T1000 (cell line): ENCODE measurements around the gene CMIP.

Experiments
- DNase-seq: peaks from one replicate; lab custom pipeline; 2025; ENCODE audit warnings: mixed read lengths; lab: John Stamatoyannopoulos, UW

CMIP gene

DNA sequence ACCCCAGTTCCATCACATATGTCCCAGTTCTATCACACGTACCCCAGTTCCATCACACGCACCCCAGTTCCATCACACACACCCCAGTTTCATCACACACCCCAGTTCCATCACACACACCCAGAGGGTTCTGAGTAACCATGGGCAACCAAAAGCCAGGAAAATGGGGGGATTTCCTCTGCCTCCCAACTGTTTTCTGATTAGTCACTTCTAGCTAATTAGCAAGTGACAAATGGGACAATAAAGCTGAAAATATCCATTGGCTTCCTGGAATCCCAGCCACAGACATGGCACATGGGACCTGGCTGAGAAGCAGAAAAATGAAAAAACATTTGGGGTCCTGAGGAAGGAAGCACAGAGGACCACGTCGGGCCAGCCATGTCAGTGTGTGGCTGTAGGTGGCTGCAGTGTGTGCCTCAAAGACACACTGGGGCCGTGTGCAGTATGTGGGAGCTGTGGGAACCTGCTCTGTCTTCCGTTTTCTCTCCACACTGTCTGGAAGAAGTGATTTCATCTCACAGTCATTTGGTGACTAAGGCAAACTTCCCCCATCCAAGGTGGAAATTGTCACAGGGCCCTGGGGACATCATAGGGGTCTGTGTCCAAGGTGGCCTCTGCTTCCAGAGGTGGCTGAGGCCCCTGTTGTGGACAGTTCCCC is 106.7 kb downstream of the CMIP start:
- DNase-seq: no peak

DNA sequence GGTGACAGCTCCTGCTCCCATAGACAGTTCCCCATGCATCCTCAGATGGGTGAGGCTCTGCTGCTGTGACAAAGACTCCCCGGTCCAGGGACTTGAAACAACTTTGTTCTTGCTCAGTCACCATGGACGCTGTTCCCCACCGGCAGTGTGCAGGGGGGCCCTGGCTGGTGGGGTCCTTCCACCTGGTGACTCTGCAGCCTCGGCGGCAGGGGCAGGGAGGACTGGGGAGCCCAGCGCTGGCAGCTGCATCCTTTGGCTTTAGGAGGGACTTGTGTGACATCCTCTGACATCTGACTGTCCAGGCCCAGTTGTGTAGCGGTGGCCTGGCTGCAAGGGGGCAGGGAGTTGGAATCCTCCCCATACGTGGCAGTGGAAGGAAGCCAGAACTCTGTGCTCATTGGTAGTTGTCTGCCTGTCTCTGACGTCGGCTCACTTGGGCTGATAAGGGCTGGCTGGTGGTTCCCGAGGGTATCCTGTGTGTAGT is 107.3 kb downstream of the CMIP start:
- no peak for DNase-seq

DNA sequence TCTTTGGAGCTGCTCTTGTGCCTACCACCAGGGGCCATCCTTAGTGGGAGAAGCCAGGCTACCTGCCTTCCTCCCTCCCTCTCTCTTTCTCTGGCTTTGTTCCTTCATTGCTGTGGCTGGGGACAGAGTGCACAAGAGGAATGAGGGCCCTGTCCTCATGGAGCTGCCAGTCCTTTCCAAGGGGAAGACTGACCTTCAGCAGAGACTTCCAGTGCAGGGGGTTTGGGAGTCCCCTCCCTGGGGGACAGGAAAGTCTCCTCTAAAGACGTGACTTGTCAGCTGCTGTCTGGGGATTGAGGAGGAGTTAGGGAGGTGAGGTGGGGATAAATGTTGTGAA is 108.1 kb downstream of the CMIP start:
- DNase-seq: no peak

DNA sequence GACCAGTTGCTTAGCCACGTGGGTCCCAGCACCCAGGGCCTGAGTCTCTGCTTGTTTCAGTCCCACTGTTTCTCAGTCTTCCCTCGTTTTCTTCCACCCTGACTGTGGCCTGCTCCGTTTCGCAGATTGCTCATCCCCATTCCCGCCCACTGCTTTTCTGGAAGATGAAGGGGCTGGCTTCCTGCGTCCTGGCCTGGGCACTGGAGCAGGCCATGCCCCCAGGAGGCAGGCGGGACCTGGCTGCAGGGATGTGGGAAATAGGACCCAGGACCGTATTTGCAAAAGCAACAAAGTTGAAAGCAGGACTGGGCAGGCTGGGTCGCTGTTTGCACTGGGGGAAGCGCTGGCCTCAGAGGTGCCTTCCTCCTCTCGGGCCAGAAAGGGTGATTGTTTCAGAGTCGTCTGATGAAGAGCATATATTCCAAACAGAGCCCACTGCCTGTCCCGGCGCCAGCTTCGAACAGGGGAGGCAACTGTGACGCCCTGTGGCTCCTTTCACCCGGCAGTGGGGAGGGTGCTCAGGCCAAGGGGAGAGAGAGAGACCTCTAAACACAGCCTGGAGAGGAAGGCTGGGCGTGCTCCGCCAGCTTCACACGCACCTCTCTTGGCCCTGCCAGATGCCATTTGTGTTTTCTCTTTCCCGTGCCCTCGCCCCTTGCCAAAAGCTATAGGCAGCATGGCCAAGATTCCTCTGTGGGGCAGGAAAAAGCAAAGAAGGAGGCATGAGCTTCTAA is 108.6 kb downstream of the CMIP start:
- no peak for DNase-seq

DNA sequence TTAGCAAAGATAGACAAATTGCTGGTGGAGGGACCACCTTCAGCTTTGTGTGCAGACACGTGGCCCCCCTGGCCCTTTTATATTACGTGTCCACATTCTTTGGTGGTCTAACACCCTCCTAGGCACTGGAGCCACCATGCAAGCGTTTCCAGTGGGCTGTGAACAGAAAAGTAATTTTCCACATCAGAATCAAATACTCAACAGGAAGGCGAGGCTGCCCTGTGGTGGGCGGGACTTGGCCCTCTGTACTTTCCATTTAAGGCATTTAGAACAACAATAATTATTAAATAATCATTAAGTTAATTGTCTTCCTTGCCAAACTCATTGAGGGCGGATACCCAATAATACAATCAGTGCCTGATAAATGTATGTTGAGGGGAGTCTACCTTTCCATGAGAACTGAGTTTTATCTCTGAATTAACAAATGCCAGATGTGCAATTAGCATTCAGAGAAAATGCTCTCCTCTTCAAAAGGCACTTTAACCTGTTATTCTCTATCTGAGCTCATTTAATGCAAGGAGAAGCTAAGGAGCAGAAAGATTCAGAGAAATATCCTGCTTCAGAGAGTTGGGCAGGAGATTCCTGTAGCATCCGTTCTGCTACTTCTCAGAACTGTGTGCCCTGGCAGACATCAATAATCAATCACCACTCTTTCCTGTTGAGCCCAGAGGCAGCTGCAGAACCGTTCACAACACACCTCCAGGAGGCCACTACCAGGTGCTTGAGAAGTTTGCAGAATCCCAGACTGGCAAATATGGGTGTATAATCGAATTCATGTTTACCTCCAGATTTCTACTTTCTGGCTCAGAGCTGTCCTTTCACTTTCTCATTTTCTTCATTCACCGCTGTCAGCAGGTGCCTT is 109.4 kb downstream of the CMIP start:
- DNase-seq: no peak

DNA sequence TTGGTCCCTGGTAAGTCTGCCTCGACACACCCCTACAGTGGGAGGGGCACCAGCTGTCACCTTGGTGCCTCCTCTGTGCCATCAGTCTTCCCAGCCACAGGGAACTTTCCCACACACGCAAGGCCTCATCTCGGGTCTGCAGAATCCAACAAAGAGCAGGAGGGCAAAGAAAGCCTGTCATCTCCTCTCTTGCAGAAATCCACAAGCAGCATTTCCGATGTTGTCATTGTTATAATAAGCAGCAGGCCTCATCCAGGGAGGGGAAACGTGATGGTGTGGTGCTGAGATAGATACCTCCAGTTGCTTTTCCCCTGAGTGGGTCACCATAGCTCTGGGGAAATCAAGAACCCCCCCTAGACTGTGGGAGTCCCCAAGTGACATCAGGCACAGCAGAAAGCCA is 110.4 kb downstream of the CMIP start:
- no peak for DNase-seq

DNA sequence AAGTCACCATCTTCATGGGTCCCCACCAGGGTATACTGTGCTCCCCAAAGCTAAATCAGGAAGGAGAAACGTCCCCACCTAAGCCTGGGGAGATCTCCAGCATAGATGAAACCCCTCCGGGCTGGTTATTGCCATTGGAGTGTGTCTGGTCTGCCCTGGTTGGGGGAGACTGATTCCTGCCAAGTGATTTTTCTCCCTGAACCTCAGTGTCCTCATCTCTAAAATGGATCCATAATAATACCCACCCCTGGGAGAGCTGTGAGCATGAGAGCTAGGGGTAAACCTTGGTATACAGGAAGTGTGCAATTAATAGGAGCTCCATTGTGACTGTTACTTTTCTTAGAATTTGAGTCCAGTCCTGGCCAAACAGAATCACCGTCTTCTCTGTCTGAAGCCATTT is 111.1 kb downstream of the CMIP start:
- no peak for DNase-seq

DNA sequence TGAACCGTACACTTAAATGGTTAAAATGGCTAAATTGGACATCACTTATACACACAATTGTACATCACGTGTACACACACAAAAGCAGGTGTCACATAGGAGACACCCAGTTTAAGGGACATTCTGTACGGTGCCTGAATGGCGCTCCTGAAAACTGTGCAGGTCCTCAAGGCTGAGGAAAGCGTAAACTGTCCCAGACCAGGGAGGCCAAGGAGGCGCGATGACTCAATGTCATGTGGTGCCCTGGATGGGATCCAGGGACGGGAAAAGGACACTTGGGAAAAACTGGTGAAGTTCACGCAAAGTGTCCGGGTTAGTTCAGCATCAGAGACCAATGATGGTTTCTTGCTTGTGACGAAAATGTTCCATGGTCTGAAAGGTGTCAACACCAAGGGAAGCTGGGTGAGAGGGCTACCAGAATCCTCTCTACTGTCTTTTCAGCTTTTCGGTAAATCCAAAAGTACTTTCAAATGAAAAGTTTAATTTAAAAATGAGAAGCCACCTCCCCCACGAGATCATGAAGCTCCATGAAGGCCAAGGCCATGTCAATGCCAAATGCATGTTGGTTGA is 112.2 kb downstream of the CMIP start:
- DNase-seq: peak; percentile 7

DNA sequence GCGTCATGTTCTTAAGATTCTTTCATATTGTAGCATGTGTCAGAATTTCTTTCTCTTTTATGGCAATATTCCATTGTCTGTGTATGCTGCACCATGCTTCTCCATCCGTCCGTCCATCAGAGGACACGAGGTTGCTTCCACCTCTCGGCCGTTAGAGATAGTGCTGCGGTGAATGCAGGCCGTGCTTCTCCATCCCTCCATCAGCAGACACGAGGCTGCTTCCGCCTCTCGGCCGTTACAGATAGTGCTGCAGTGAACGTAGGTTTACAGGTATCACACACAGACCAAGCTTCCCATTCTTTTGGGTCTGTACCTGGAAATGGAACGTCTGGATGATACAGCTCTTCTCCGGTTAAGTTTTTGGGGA is 113.5 kb downstream of the CMIP start:
- no peak for DNase-seq

DNA sequence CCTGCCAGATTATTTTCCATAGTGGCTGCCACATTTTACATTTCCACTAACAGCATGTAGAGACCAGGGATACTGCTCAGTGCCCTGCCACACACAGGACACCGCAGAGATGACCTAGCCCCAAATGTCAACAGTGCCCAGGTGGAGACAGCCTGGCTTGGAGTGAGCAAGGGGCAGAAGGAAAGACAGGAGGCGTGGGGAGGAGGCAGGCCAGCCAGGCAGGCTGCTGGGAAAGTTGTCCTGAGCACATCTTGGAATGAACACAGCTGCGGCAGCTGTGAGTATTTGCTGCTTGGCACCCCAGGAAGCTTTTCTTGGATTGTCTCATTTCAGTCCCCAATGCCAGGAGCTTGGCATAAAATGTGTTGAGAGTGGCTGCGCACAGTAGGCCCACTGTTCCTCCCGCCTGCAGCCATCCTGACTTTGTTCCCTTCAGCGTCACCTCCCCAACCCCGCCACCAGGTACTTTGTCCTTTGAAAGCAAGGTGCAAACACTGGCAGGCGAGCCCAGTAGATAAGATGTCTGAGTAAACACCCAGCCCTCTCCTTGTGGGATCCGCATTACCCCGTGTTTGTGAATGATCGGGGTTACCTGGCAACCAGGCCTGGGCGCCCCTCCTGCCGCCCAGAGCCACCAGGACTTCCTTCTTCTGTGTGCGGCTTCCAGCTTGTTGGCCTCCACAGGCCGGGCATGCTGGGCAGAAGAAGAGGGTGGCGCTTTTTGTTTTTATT is 114.0 kb downstream of the CMIP start:
- no peak for DNase-seq

DNA sequence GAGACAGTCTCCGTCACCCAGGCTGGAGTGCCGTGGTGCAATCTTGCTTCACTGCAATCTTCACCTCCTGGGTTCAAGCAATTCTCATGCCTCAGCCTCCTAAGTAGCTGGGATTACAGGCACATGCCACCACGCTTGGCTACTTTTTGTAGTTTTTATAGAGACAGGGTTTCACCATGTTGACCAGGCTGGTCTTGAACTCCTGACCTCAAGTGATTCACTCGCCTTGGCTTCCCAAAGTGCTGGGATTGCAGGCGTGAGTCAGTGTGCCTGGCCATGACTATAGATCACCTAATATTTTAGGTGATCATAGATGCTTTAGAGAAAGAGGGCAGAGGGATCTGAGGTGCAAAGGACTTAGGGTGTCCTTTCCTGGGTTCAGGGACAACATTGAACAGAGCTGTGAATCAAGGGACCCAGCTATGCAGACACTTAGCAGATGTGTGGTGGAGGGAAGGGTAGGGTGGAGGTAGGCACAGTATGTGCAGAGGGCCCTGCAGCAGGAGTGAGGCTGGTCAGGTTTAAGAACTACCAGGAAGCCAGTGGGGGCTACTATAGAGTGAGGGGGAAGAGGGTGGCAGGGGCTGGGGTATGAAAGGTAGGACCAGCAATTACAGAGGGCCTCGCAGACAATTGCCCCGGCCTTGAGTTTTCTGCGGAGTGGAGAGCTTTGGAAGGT is 116.5 kb downstream of the CMIP start:
- DNase-seq: no peak

DNA sequence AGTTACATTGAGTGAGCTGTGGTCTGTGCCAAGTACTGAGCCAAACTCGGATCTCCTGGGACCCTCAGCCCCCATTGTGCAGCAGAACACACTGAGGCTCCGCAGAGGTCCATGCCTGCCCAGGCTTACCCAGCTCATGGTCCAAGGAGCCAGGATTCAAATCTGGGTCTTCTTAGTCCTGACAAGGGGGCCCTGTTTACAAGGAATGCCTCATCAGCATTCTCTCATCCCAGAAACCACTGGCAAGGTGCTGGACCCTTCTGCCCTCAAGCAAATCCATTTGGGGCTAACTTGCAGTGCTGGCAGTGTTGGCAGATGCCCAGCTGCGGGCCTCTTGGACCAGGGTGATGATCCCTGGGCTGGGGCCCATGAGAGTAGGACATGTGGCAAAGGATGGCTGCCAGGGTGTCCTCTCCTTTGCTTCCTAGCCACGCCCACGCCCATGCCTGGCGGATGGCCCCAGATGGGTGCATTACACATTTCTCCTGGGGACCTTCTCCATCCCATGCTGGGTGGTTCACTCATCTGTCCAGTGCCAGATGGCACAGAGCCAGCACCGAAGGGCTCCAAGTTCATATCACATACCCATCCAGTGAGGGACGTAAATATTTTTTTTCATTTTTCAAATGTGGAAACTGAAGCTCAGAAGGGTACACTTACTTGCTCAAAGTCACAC is 117.7 kb downstream of the CMIP start:
- no peak for DNase-seq

DNA sequence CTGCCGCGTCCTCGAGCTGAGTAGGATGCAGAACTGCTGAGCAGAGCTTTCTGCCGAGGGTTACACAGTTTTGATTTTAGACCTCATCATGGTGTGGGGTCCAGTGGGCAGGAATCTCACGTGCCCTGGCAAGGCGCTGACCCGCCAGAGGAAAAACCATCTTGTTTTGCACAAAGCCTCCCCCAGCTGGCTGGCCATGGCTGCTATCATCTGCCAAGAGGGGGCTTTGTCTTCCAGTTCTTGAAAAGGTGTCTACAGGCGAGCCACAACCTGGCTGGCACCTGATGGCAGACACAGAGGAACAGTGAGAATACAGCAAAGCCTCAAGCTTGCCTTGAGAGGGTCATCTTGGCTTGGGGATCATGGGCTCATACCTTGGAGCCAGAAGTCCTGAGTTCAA is 118.3 kb downstream of the CMIP start:
- no peak for DNase-seq

DNA sequence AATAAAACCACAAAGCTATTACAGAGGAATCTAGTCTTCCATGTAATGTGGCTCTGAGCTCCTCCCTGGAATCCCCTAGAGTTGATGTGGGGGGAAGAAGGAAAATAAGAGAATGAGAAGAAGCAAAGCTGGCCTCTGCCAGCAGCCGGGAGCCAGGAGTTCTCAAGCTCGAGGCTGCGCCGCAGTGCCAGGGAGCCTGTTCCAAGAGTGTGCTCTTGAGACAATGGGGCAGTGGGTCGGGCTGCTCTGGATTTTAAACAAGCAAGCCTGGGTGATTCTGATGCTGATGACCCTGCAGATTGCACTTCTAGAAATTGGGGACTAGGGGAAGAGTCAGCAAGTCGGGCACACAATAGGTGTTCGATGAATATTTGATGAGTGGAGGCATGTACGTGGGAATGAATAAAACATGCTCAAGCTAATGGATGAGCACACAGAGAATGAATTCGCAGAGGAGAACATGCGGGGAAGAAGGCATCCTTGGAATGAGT is 119.9 kb downstream of the CMIP start:
- no peak for DNase-seq

DNA sequence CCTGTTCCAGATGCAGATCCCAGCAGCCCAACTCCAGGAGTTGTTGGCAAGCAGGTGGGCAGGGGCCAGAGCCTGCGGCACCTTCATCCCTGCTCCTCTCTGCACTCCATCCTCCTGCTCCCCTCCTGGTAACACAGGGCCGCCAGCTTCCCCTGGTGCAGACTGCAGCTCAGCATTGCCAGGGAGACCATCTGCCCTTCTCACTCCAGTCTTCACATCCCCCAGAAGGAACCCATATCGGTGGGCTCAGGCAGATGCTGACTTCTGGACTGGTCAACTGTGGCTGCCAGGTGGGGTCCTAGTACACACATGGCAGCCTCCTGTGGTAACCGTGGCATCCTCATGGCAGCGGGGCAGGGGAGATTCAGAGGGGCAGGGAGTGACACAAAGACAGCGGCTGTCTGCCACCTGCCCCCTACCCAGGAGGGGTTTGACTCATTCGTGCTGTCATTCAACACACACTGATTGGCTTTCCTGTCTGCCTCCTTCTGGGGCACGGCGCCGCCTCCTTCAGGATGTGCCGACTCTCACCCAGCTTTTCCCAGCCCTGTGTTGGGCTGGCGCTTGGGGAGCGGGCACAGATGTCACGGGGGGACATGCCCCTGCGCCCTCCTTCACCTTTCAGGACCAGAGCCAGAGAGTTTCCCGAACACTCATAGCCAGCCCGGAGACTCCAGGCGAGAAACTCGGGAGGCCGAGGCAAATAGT is 120.9 kb downstream of the CMIP start:
- DNase-seq: no peak

DNA sequence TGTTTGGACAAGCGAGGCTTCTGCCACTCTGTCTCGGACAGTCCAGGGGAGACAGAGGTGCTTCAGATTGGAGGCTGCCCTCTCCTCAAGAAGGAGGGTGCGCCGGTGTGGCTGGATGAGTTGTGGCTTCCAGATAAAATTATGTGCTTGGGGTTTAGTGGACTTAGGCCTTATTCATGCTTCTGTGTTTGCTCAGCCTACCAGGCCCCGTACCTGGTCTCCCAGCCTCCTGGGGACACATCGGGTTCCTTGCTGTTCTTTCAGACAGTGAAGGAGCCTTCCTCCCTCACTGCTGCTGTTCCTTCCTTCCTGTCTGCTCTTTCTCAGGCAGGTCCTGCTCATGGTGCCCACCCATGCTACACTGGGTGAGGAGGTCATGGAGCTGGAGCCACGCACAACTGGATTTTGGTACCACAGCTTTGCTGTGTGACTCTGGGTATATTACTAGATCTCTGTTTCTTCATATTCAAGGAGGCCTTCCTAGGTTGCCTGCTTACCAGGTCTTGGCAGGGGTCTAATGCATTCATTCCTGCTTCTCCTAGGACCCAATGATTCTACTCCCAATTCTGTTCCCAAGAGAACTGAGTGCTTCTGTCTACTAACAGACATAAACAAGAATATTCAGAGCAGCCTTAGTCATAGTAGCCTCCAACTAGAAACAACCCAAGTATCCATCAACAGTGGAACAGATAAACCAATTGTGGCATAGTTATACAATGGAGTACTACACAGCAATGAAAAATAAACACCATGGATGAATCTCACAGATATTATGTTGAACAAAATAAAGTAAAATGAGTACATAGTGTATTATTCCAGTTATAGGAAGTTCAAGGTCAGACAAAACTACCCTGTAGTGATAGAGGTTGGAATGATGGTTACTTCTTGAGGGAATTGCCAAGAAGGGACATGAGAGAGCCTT is 121.7 kb downstream of the CMIP start:
- DNase-seq: no peak

DNA sequence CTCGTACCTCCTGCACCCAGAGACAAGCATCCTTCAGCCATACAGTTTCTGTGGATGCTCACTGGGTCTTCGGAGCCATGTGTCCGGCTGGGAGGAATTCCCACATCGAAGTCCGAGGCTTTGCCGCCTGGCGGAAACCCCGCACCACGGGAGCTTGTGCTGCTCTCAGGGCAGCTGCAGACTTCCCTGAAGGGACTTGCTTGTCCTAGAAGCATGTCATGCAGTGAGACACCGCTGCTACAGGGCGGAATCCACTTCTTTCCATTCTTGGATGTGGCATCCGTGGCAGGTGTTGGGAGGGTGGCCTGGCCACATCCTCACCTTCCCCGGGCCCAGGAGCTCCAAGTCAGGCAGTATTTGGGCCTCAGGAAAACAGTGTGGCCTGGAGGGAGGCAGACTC is 122.5 kb downstream of the CMIP start:
- DNase-seq: no peak

DNA sequence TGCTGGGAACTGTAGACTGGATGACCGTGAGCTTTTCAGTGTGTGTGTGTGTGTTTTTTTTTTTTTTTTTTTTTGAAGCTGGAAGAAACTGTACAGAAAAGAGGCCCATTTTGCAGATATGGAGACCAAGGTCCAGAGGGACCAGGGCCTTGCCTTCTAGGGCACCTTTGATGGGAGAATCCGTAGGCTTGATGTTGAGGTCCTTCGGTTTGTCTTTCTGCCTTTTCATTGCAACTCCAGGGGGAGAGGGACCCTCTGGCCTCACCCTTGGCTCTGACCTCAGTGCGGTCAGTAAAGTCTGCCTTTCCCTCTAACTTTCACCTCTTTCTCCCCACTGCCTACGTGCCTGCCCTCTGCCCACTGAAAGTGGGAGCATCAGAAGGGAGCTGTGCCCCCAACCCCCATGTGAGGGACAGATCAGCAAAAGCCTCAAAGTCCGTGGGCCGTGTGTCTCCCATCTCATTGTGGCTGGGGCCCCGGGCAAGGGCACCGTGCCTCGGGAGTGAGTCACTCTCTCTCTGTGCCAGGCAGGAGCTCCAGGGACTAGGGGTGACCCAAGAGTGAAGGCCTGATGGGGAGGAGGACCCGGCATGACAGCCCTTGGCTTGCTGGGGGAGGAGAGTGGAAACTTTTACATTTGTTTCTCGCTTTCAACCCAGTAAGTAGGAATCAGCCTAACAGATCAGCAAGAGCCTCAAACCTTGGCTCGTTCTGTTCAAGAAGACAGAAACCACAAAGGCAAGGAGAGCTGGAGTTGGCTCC is 123.6 kb downstream of the CMIP start:
- peak; percentile 69 for DNase-seq
